A172 (cell line): ENCODE data around the gene OBSL1. TPM values are rescaled to one million over a fixed set of nuclear protein-coding genes. Genes with fewer than 3 reads are reported as not detected.

ENCODE experiments used
- DNase-seq: peaks from one replicate; pipeline ENCODE4 v3.0.0-alpha.2; 2015; ENCODE audit warnings: low spot score
- total RNA-seq: library from RNA; depleted of rRNA; stranded (reverse); fragments of >200 nt; shearing (Covaris generic); gene quantifications from 2 replicates; pipeline ENCODE4 v1.2.3, GENCODE V29; 2014; rRNA removed

OBSL1 gene
- total RNA-seq: 119 and 130 TPM in 2 replicates

GRCh38 chr2:219571311-219572236, at the start of gene OBSL1:
Gene OBSL1 (minus strand): TSS chr2:219571539. CDS start chr2:219571232, 307 bp downstream.
- peak; percentile 70 for DNase-seq

GRCh38 chr2:219620546-219620945, 49.2 kb upstream of the OBSL1 start:
- DNase-seq: no peak

GRCh38 chr2:219619235-219619634, 47.9 kb upstream of the OBSL1 start:
- DNase-seq: no peak

GRCh38 chr2:219618733-219619122, 47.4 kb upstream of the OBSL1 start:
- DNase-seq: no peak

GRCh38 chr2:219616550-219616949, 45.2 kb upstream of the OBSL1 start:
- no peak for DNase-seq

- no peak for DNase-seq
Observed at GRCh38 chr2:219615894-219616293, 44.6 kb upstream of the OBSL1 start.

- DNase-seq: no peak
Observed at GRCh38 chr2:219615036-219615435, 43.7 kb upstream of the OBSL1 start.

GRCh38 chr2:219614076-219614860, 42.9 kb upstream of the OBSL1 start:
- no peak for DNase-seq

GRCh38 chr2:219613461-219614070, 42.2 kb upstream of the OBSL1 start:
- DNase-seq: no peak

GRCh38 chr2:219612577-219613286, 41.4 kb upstream of the OBSL1 start:
- DNase-seq: no peak

GRCh38 chr2:219611866-219612576, 40.7 kb upstream of the OBSL1 start:
- no peak for DNase-seq

GRCh38 chr2:219611306-219611705, 40.0 kb upstream of the OBSL1 start:
- no peak for DNase-seq

GRCh38 chr2:219609149-219609750, 37.9 kb upstream of the OBSL1 start:
- DNase-seq: no peak

- no peak for DNase-seq
Observed at GRCh38 chr2:219608399-219608964, 37.1 kb upstream of the OBSL1 start.

GRCh38 chr2:219607931-219608330, 36.6 kb upstream of the OBSL1 start:
- no peak for DNase-seq

- DNase-seq: no peak
Observed at GRCh38 chr2:219605607-219605954, 34.2 kb upstream of the OBSL1 start.

- DNase-seq: no peak
Observed at GRCh38 chr2:219603771-219604170, 32.4 kb upstream of the OBSL1 start.

- no peak for DNase-seq
Observed at GRCh38 chr2:219598308-219599078, 27.2 kb upstream of the OBSL1 start.

- DNase-seq: peak; percentile 96
Observed at GRCh38 chr2:219597552-219598307, 26.4 kb upstream of the OBSL1 start, which contains the start of gene STK11IP. Gene STK11IP (plus strand): TSS chr2:219597857. CDS start chr2:219598120, 263 bp downstream.
